ENCODE results near the gene KLHL30. TPM values are rescaled to one million over a fixed set of nuclear protein-coding genes. Genes with fewer than 3 reads are reported as not detected.

KLHL30 gene
- total RNA-seq, 1 donor = under 0.01 TPM

DNA sequence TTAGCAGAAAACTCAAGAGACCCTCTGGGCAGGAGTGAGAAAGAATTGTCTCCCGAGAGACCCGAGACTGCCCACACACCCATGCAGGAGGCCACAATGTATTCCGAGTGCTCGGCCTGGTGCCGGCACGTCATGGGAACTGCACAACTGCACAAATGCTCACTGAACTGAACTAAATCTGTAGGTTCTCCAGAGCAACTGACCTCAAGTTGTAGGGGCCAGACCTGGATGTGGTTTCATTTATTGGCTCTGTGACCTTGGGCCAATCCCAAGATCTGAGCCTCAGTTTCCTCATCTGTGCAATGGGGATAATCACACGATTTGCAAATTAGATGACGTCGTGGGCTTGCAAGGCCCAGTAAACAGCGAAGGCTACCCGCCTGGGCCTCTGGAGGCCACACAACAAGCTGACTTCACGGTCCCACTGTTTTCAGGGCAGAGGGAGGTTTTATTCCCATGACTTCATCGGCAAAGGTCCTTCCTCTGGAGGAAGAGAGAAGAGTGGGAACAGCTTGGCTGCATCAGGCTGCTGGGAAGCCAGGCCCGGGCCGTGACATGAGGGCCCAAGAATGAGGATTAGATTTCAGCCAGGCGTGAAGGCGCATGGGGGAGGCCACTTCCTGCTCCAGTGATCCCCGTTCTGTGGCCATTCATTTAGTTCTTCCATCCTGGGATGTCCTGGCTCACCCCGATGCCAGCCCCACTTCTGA, 16.7 kb downstream of the KLHL30 start:
- no peaks in the 10 kb centered on the region for H4K20me1 ChIP-seq (ENCODE audit: insufficient read depth, low read length)
- DNase-seq (ENCODE audit: insufficient read length, low spot score, missing footprints) = peak; percentile 99
- no peak overlapping the region for H3K4me2 ChIP-seq (ENCODE audit: insufficient read depth, low read length)
- H3K27ac ChIP-seq (ENCODE audit: low read depth, low read length) = peak overlapping the region; percentile 58
- no peaks in the 10 kb centered on the region for H3K27me3 ChIP-seq (ENCODE audit: insufficient read depth, low read length)
- no peaks in the 10 kb centered on the region for H3K79me2 ChIP-seq (ENCODE audit: insufficient read depth, low read length)
- peak overlapping the region; percentile 54 for H2AFZ ChIP-seq (ENCODE audit: low read length)
- no peaks in the 10 kb centered on the region for H3K36me3 ChIP-seq (ENCODE audit: insufficient read depth, low read length)
- no peaks in the 10 kb centered on the region for H3K4me1 ChIP-seq (ENCODE audit: insufficient read depth, low read length)
- no peaks in the 10 kb centered on the region for H3K9me3 ChIP-seq (ENCODE audit: low read depth, low read length)
- H3K4me3 ChIP-seq (ENCODE audit: insufficient read depth, low read length) = no peak overlapping the region
- TF ChIP-seq, protein P1, sequence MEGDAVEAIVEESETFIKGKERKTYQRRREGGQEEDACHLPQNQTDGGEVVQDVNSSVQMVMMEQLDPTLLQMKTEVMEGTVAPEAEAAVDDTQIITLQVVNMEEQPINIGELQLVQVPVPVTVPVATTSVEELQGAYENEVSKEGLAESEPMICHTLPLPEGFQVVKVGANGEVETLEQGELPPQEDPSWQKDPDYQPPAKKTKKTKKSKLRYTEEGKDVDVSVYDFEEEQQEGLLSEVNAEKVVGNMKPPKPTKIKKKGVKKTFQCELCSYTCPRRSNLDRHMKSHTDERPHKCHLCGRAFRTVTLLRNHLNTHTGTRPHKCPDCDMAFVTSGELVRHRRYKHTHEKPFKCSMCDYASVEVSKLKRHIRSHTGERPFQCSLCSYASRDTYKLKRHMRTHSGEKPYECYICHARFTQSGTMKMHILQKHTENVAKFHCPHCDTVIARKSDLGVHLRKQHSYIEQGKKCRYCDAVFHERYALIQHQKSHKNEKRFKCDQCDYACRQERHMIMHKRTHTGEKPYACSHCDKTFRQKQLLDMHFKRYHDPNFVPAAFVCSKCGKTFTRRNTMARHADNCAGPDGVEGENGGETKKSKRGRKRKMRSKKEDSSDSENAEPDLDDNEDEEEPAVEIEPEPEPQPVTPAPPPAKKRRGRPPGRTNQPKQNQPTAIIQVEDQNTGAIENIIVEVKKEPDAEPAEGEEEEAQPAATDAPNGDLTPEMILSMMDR (IDR thresholded peaks at IDR 0.05; ENCODE audit: extremely low read depth, low read depth, low read length) = no peak

DNA sequence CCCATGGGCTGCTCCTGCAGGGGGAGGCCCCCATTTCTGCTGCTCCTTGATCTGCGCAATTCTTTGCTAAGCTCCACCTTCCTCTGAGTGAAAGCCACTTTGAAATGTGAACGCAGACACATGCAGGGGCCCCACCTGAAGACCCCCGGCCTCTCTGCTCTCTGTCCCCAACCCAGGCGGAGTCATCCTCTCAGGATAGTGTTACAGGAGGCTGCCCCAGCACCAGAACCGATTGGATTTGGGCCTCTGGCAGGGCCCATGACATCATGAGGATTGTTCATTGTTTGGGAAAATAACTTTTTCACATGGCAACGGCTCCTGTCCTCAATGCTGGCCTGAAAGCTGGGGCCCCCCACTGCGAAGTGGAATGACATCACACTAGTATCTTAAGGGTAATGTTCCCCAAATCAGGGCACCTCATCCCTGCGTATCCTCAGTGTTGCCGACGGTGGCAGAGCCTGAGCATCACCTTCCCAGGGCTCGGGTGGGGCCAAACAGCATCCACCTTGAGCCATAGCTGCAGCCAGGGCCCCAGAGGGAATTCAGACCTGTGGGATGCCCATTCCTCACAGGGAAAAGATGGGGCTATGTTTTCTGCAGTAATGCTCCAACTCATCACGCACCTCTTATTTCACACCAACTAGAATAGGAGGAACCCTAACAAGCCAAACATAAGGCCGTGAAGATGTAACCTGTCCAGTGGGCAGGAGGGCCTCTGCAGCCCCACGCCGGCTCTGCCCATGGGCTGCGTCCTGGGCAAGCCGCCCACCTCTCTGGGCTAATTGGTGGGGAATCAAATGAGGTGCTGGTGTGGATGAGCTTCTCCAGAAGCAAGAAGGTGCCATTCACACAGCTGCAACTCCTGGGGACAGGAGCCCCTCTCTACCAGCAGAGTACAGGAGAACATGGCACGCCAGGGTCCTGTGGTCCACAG, 17.6 kb downstream of the KLHL30 start:
- no peaks in the 10 kb centered on the region for H3K79me2 ChIP-seq (ENCODE audit: insufficient read depth, low read length)
- H3K4me2 ChIP-seq (ENCODE audit: insufficient read depth, low read length) = no peak overlapping the region
- no peaks in the 10 kb centered on the region for H3K27me3 ChIP-seq (ENCODE audit: insufficient read depth, low read length)
- peak overlapping the region; percentile 58 for H3K27ac ChIP-seq (ENCODE audit: low read depth, low read length)
- no peaks in the 10 kb centered on the region for H4K20me1 ChIP-seq (ENCODE audit: insufficient read depth, low read length)
- no peak overlapping the region for H3K4me3 ChIP-seq (ENCODE audit: insufficient read depth, low read length)
- no peaks in the 10 kb centered on the region for H3K4me1 ChIP-seq (ENCODE audit: insufficient read depth, low read length)
- no peak overlapping the region for H2AFZ ChIP-seq (ENCODE audit: low read length)
- H3K9me3 ChIP-seq (ENCODE audit: low read depth, low read length) = no peaks in the 10 kb centered on the region
- no peaks in the 10 kb centered on the region for H3K36me3 ChIP-seq (ENCODE audit: insufficient read depth, low read length)
- TF ChIP-seq, protein P1 (IDR thresholded peaks at IDR 0.05; ENCODE audit: extremely low read depth, low read depth, low read length) = no peak
- DNase-seq (ENCODE audit: insufficient read length, low spot score, missing footprints) = peak; percentile 95

DNA sequence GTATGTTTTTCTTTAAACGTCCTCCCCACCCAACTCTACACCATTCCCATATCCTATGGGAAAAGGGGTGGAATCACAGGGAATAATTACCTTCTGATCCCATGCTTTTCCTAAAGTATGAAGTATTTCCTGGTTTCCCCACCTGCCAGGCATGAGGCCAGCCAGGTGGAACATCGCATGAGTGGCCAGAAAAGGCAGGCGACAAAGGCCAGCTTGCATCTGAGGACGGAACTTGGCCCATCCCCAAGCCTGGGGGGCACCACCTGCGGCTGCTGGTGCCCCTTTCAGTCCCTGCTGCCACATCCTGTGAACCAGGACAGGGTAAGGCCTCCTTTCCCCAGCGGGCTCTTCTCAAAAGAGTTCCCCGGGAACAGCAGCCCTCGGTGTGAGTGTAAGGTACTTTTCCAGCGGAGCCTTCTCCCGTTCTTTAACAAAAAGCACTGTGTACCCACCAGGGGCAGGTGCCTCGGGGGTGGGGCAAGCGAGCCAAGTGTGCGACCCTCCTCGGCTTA, 19.1 kb downstream of the KLHL30 start:
- DNase-seq (ENCODE audit: insufficient read length, low spot score, missing footprints) = peak; percentile 61
- TF ChIP-seq, protein P1 (IDR thresholded peaks at IDR 0.05; ENCODE audit: extremely low read depth, low read depth, low read length) = no peak
- no peak overlapping the region for H3K4me3 ChIP-seq (ENCODE audit: insufficient read depth, low read length)

More for the DNA sequence above, 19.1 kb downstream of the KLHL30 start:
- Histone ChIP-seq H3K4me1 (ENCODE audit: insufficient read depth, low read length) (no peaks in the 10 kb centered on the region), H3K9me3 (ENCODE audit: low read depth, low read length) (no peaks in the 10 kb centered on the region), H3K27me3 (ENCODE audit: insufficient read depth, low read length) (no peaks in the 10 kb centered on the region), H3K79me2 (ENCODE audit: insufficient read depth, low read length) (no peaks in the 10 kb centered on the region), H3K36me3 (ENCODE audit: insufficient read depth, low read length) (no peaks in the 10 kb centered on the region), H3K4me2 (ENCODE audit: insufficient read depth, low read length) (no peak overlapping the region), H2AFZ (ENCODE audit: low read length) (no peak overlapping the region), H4K20me1 (ENCODE audit: insufficient read depth, low read length) (no peaks in the 10 kb centered on the region), H3K27ac (ENCODE audit: low read depth, low read length) (no peak overlapping the region)
